CD14-positive monocyte (primary cell): ENCODE measurements around the gene WWOX. TPM values are rescaled to one million over a fixed set of nuclear protein-coding genes. Genes with fewer than 3 reads are reported as not detected.

Experiments
- DNase-seq, 3 donors: peaks; one replicate each; pipeline ENCODE4 v3.0.0-alpha.2; 2011 to 2022
- H2AFZ ChIP-seq: 2 replicates; pipeline ENCODE4 v1.6.0; 2012; ENCODE audit warnings: mild to moderate bottlenecking, low read depth, low read length, inconsistent platforms; ENCODE audit not compliant: insufficient read depth, poor library complexity, severe bottlenecking
- H3K27ac ChIP-seq, 2 donors: 1 replicate in 1 of 2; 2 replicates in 1 of 2; pipeline ENCODE4 v1.5.1; 2012 to 2013; ENCODE audit warnings: low read length in 2 of 2, control low read depth in 1 of 2, inconsistent platforms in 1 of 2, low read depth in 1 of 2, mild to moderate bottlenecking in 1 of 2
- H3K27me3 ChIP-seq, 2 donors: one replicate each; pipeline versions ENCODE4 v1.6.0 to v1.6.1; 2011 to 2013; ENCODE audit warnings: low read length in 2 of 2; ENCODE audit not compliant: control insufficient read depth in 2 of 2, insufficient read depth in 2 of 2
- H3K36me3 ChIP-seq, 2 donors: replicated peaks in 1 of 2; 1 replicate in 1 of 2; 2 replicates in 1 of 2; pipeline versions ENCODE4 v1.5.1 to v1.6.1; 2012 to 2013; ENCODE audit warnings: low read length in 2 of 2, control low read depth in 1 of 2, inconsistent platforms in 1 of 2, mild to moderate bottlenecking in 1 of 2; ENCODE audit not compliant: insufficient read depth in 2 of 2, control insufficient read depth in 1 of 2
- H3K4me1 ChIP-seq, 2 donors: 1 replicate in 1 of 2; 2 replicates in 1 of 2; pipeline versions ENCODE4 v1.5.1 to v1.6.1; 2012 to 2013; ENCODE audit warnings: low read length in 2 of 2, control low read depth in 1 of 2, inconsistent platforms in 1 of 2, mild to moderate bottlenecking in 1 of 2, moderate library complexity in 1 of 2; ENCODE audit not compliant: insufficient read depth in 2 of 2, control insufficient read depth in 1 of 2
- H3K4me2 ChIP-seq: replicated peaks from 2 replicates; pipeline ENCODE3; 2012; ENCODE audit warnings: low read length, moderate library complexity, mild to moderate bottlenecking; ENCODE audit not compliant: poor library complexity, severe bottlenecking; ENCODE audit errors: extremely low read depth
- H3K4me3 ChIP-seq, 3 experiments: fragments of 200-600 bp in 1 of 3; sonication (generic) in 1 of 3; replicated peaks in 1 of 3; 1 replicate in 2 of 3; 2 replicates in 1 of 3; pipeline ENCODE4 v1.5.1; 2011 to 2013; ENCODE audit warnings: low read length in 3 of 3, mild to moderate bottlenecking in 3 of 3, control low read depth in 2 of 3, low read depth in 2 of 3, inconsistent platforms in 1 of 3, moderate library complexity in 1 of 3
- H3K79me2 ChIP-seq: 2 replicates; pipeline ENCODE4 v1.6.0; 2012; ENCODE audit warnings: mild to moderate bottlenecking, control low read depth, inconsistent platforms, low read length, moderate library complexity; ENCODE audit not compliant: insufficient read depth
- H3K9ac ChIP-seq: 2 replicates; pipeline ENCODE4 v1.6.0; 2017; ENCODE audit warnings: low read length, mild to moderate bottlenecking; ENCODE audit not compliant: insufficient read depth, poor library complexity, severe bottlenecking
- H3K9me3 ChIP-seq, 2 donors: replicated peaks in 1 of 2; 1 replicate in 1 of 2; 2 replicates in 1 of 2; pipeline versions ENCODE4 v1.5.1 to v1.6.1; 2012 to 2013; ENCODE audit warnings: low read length in 2 of 2, control low read depth in 1 of 2; ENCODE audit not compliant: control insufficient read depth in 1 of 2, insufficient read depth in 1 of 2
- H4K20me1 ChIP-seq: 2 replicates; pipeline ENCODE4 v1.6.0; 2012; ENCODE audit warnings: mild to moderate bottlenecking, low read length, control low read depth, moderate library complexity; ENCODE audit not compliant: insufficient read depth
- H3K27ac Mint-ChIP-seq, 7 donors: one replicate each; pipeline ENCODE4 v1.8.0; 2020; ENCODE audit warnings: mild to moderate bottlenecking in 7 of 7, mixed read lengths in 7 of 7, moderate library complexity in 6 of 7, inconsistent platforms in 2 of 7
- H3K27me3 Mint-ChIP-seq, 3 donors: one replicate each; pipeline ENCODE4 v1.8.0; 2021 to 2022; ENCODE audit warnings: low read depth in 3 of 3, mild to moderate bottlenecking in 3 of 3, mixed read lengths in 3 of 3, moderate library complexity in 3 of 3, inconsistent platforms in 1 of 3
- H3K36me3 Mint-ChIP-seq, 2 donors: one replicate each; pipeline ENCODE4 v1.8.0; 2020; ENCODE audit warnings: mixed read lengths in 2 of 2, inconsistent platforms in 1 of 2, mild to moderate bottlenecking in 1 of 2
- H3K4me1 Mint-ChIP-seq: one replicate; pipeline ENCODE4 v1.8.0; 2020; ENCODE audit warnings: mild to moderate bottlenecking, mixed read lengths
- H3K4me3 Mint-ChIP-seq, 2 donors: one replicate each; pipeline ENCODE4 v1.8.0; 2020; ENCODE audit warnings: mild to moderate bottlenecking in 2 of 2, mixed read lengths in 2 of 2, moderate library complexity in 1 of 2
- H3K9me3 Mint-ChIP-seq, 7 donors: one replicate each; pipeline ENCODE4 v1.8.0; 2020 to 2022; ENCODE audit warnings: mixed read lengths in 7 of 7, mild to moderate bottlenecking in 6 of 7, moderate library complexity in 6 of 7, inconsistent platforms in 2 of 7
- WGBS: methylation state at CpG from one replicate; pipeline ENCODE4 v1.1.5; 2013; ENCODE audit warnings: missing lambda C conversion rate; ENCODE audit not compliant: insufficient coverage; 5-methylcytosine and 5-hydroxymethylcytosine counted together
- intact Hi-C, 2 donors: fragments of 100-400 bp; cut with micrococcal nuclease; formaldehyde crosslinking; loops; one replicate each; pipeline versions ENCODE4 v1.15.0 to v1.15.1; 2023
- polyA plus RNA-seq, 3 donors: library from polyadenylated mRNA; depleted of rRNA in 1 of 3; unstranded in 2 of 3; stranded (reverse) in 1 of 3; fragments of 300-500 nt in 2 of 3; fragments of >200 nt in 1 of 3; fragmentation: Illumina TruSeq in 2 of 3; gene quantifications; 1 replicate in 2 of 3; 2 replicates in 1 of 3; pipeline ENCODE4 v1.2.3, GENCODE V29; 2012 to 2021
- TF ChIP-seq, protein P1 (sequence below): fragments of 200-600 bp; IDR thresholded peaks from one replicate; pipeline ENCODE4 v1.8.0; 2022; ENCODE audit warnings: antibody characterized with exemption, mild to moderate bottlenecking

Gene WWOX
- polyA plus RNA-seq, 3 donors: 4.0 to 7.0 (median 6.3) TPM

- Histone ChIP-seq H3K9me3 (no peaks in the 10 kb centered on the region), H4K20me1 (no peaks in the 10 kb centered on the region), H3K79me2 (no peaks in the 10 kb centered on the region), H3K4me3 (no peak overlapping the region), H3K27me3 (no peaks in the 10 kb centered on the region), H3K4me2 (no peak overlapping the region), H3K9ac (no peak overlapping the region), H3K4me1 (no peaks in the 10 kb centered on the region), H2AFZ (no peak overlapping the region), H3K27ac (no peak overlapping the region), H3K36me3 (no peaks in the 10 kb centered on the region)
- peaks cover 0 to 2% (median 0%) of the 10 kb centered on the region in 7 donors for H3K9me3 Mint-ChIP-seq
- DNase-seq: no peak
- WGBS: 100% methylated on average over 1 of the region's 3 CpGs
- H3K4me1 Mint-ChIP-seq: no peaks in the 10 kb centered on the region
- no peak overlapping the region for H3K4me3 Mint-ChIP-seq
- no peak overlapping the region for H3K27ac Mint-ChIP-seq
- TF ChIP-seq, protein P1, sequence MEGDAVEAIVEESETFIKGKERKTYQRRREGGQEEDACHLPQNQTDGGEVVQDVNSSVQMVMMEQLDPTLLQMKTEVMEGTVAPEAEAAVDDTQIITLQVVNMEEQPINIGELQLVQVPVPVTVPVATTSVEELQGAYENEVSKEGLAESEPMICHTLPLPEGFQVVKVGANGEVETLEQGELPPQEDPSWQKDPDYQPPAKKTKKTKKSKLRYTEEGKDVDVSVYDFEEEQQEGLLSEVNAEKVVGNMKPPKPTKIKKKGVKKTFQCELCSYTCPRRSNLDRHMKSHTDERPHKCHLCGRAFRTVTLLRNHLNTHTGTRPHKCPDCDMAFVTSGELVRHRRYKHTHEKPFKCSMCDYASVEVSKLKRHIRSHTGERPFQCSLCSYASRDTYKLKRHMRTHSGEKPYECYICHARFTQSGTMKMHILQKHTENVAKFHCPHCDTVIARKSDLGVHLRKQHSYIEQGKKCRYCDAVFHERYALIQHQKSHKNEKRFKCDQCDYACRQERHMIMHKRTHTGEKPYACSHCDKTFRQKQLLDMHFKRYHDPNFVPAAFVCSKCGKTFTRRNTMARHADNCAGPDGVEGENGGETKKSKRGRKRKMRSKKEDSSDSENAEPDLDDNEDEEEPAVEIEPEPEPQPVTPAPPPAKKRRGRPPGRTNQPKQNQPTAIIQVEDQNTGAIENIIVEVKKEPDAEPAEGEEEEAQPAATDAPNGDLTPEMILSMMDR: no peak
- intact Hi-C loops: no loop called here
- peaks cover 0 to 2% (median 1%) of the 10 kb centered on the region in 3 donors for H3K27me3 Mint-ChIP-seq
- no peaks in the 10 kb centered on the region for H3K36me3 Mint-ChIP-seq
Observed at GRCh38 chr16:78225919-78226318, 126.5 kb downstream of the WWOX start.

DNA sequence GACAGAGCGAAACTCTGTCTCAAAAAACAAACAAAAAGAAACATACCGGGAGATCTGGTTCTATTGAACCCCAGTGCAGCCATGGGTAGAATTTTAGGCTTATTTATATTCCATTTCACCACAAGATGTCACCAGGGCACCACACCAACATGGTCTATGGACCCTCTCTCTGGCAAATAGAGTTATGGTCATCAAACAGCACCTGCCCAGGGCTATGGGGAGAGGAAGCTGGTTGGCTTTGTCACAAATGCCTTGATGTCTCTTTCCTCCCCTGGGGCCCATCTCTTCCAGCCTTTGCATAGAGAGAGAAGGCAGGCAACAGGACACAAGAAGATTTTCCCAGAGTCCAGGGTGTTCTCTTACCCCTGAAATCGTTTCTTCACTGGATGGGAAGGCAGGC, 128.4 kb downstream of the WWOX start:
- WGBS: 93% methylated on average over 2 of the region's 3 CpGs
- Mint-ChIP-seq H3K36me3 (no peaks in the 10 kb centered on the region), H3K9me3 (peaks cover 0 to 2% (median 0%) of the 10 kb centered on the region in 7 donors), H3K4me3 (no peak overlapping the region), H3K4me1 (no peaks in the 10 kb centered on the region), H3K27me3 (peaks cover 0 to 2% (median 1%) of the 10 kb centered on the region in 3 donors), H3K27ac (no peak overlapping the region)
- no peaks in the 10 kb centered on the region for H4K20me1 ChIP-seq
- H3K4me2 ChIP-seq: no peak overlapping the region
- H3K9me3 ChIP-seq: no peaks in the 10 kb centered on the region
- no peak overlapping the region for H3K27ac ChIP-seq
- no peaks in the 10 kb centered on the region for H3K4me1 ChIP-seq
- TF ChIP-seq, protein P1: no peak
- no peak overlapping the region for H3K4me3 ChIP-seq
- DNase-seq: no peak
- no peak overlapping the region for H3K9ac ChIP-seq
- no peaks in the 10 kb centered on the region for H3K79me2 ChIP-seq
- no peaks in the 10 kb centered on the region for H3K36me3 ChIP-seq
- H2AFZ ChIP-seq: no peak overlapping the region
- H3K27me3 ChIP-seq: no peaks in the 10 kb centered on the region
- intact Hi-C loops: no loop called here
